ENCODE data around the gene OOSP4B.

The OOSP4B gene

GRCh38 chr11:60077216-60077817, 60.3 kb downstream of the OOSP4B start:
- Histone ChIP-seq H3K4me3 (ENCODE audit: insufficient read depth, low read length, poor library complexity, severe bottlenecking) (no peak overlapping the region), H4K20me1 (ENCODE audit: low read depth, low read length) (no peaks in the 10 kb centered on the region), H3K27ac (ENCODE audit: low read depth, low read length) (no peak overlapping the region), H3K27me3 (ENCODE audit: low read length) (no peaks in the 10 kb centered on the region), H3K79me2 (ENCODE audit: insufficient read depth, low read length) (no peaks in the 10 kb centered on the region), H3K4me2 (ENCODE audit: low read depth, low read length, poor library complexity, severe bottlenecking) (no peak overlapping the region), H3F3A (ENCODE audit: insufficient read depth) (no peaks in the 10 kb centered on the region), H3K36me3 (ENCODE audit: low read length) (no peaks in the 10 kb centered on the region), H3K9me3 (ENCODE audit: insufficient read depth, low read length) (no peaks in the 10 kb centered on the region), H2AFZ (ENCODE audit: low read depth, low read length, severe bottlenecking) (no peak overlapping the region), H3K9ac (ENCODE audit: low read length) (no peak overlapping the region), H3K9me2 (replicated peaks; ENCODE audit: insufficient read depth, low read length) (peaks cover 3% of the 10 kb centered on the region; the same call in 1 of the 2 replicates)
- TF ChIP-seq CTCF (IDR thresholded peaks at IDR 0.05; ENCODE audit: insufficient read depth, low read length, poor library complexity, severe bottlenecking) (no peak), EZH2phosphoT487 (conservative IDR thresholded peaks at IDR 0.05; ENCODE audit: low read length) (no peak)

- no peaks in the 10 kb centered on the region for H3F3A ChIP-seq (ENCODE audit: insufficient read depth)
- no peaks in the 10 kb centered on the region for H3K79me2 ChIP-seq (ENCODE audit: insufficient read depth, low read length)
- H3K36me3 ChIP-seq (ENCODE audit: low read length), result no peaks in the 10 kb centered on the region
- no peak for TF ChIP-seq CTCF (IDR thresholded peaks at IDR 0.05; ENCODE audit: insufficient read depth, low read length, poor library complexity, severe bottlenecking)
- no peak for TF ChIP-seq EZH2phosphoT487 (conservative IDR thresholded peaks at IDR 0.05; ENCODE audit: low read length)
- H3K9me2 ChIP-seq (replicated peaks; ENCODE audit: insufficient read depth, low read length), result peaks cover 3% of the 10 kb centered on the region; the same call in 1 of the 2 replicates
- H3K27ac ChIP-seq (ENCODE audit: low read depth, low read length), result no peak overlapping the region
- H3K4me3 ChIP-seq (ENCODE audit: insufficient read depth, low read length, poor library complexity, severe bottlenecking), result no peak overlapping the region
- H3K9me3 ChIP-seq (ENCODE audit: insufficient read depth, low read length), result no peaks in the 10 kb centered on the region
- H4K20me1 ChIP-seq (ENCODE audit: low read depth, low read length), result no peaks in the 10 kb centered on the region
- no peak overlapping the region for H3K4me2 ChIP-seq (ENCODE audit: low read depth, low read length, poor library complexity, severe bottlenecking)
- no peak overlapping the region for H3K9ac ChIP-seq (ENCODE audit: low read length)
- no peak overlapping the region for H2AFZ ChIP-seq (ENCODE audit: low read depth, low read length, severe bottlenecking)
- H3K27me3 ChIP-seq (ENCODE audit: low read length), result no peaks in the 10 kb centered on the region
Measured at GRCh38 chr11:60077981-60078380, 61.0 kb downstream of the OOSP4B start.

- no peaks in the 10 kb centered on the region for H3K9me3 ChIP-seq (ENCODE audit: insufficient read depth, low read length)
- no peak overlapping the region for H3K9ac ChIP-seq (ENCODE audit: low read length)
- no peaks in the 10 kb centered on the region for H3K79me2 ChIP-seq (ENCODE audit: insufficient read depth, low read length)
- H4K20me1 ChIP-seq (ENCODE audit: low read depth, low read length), result no peaks in the 10 kb centered on the region
- peaks cover 3% of the 10 kb centered on the region; the same call in 1 of the 2 replicates for H3K9me2 ChIP-seq (replicated peaks; ENCODE audit: insufficient read depth, low read length)
- no peak overlapping the region for H2AFZ ChIP-seq (ENCODE audit: low read depth, low read length, severe bottlenecking)
- TF ChIP-seq EZH2phosphoT487 (conservative IDR thresholded peaks at IDR 0.05; ENCODE audit: low read length) (no peak), CTCF (IDR thresholded peaks at IDR 0.05; ENCODE audit: insufficient read depth, low read length, poor library complexity, severe bottlenecking) (no peak)
- no peaks in the 10 kb centered on the region for H3K36me3 ChIP-seq (ENCODE audit: low read length)
- H3K4me2 ChIP-seq (ENCODE audit: low read depth, low read length, poor library complexity, severe bottlenecking), result no peak overlapping the region
- H3F3A ChIP-seq (ENCODE audit: insufficient read depth), result no peaks in the 10 kb centered on the region
- no peaks in the 10 kb centered on the region for H3K27me3 ChIP-seq (ENCODE audit: low read length)
- H3K4me3 ChIP-seq (ENCODE audit: insufficient read depth, low read length, poor library complexity, severe bottlenecking), result no peak overlapping the region
- no peak overlapping the region for H3K27ac ChIP-seq (ENCODE audit: low read depth, low read length)
Measured at GRCh38 chr11:60078745-60079144, 61.8 kb downstream of the OOSP4B start.
